Caco-2 (cell line): ENCODE results near the gene IL18R1. TPM values are rescaled to one million over a fixed set of nuclear protein-coding genes. Genes with fewer than 3 reads are reported as not detected.

Experiments
- BruUV-seq: library from RNA; stranded (reverse); fragments of 400-500 nt; replicated peaks from 2 replicates; lab custom pipeline; 2021; lab: Mats Ljungman, UMichigan
- CTCF ChIA-PET: fragments of 300-600 bp; sonication (Branson Sonifier 250); formaldehyde crosslinking; loops from one replicate; lab custom pipeline; 2022; ENCODE audit warnings: antibody characterized with exemption; lab: Charles Lee
- POLR2A ChIA-PET: fragments of 300-600 bp; sonication (Branson Sonifier 250); formaldehyde crosslinking; loops from one replicate; lab custom pipeline; 2022; ENCODE audit warnings: antibody characterized with exemption; lab: Charles Lee
- DNase-seq, 2 experiments: peaks; one replicate each; pipeline versions ENCODE4 v3.0.0 to v3.0.0-alpha.2; 2020 to 2022
- H3K27me3 ChIP-seq: replicated peaks from 2 replicates; pipeline ENCODE4 v1.6.0; 2011; ENCODE audit warnings: low read length; ENCODE audit not compliant: control insufficient read depth, insufficient read depth
- H3K36me3 ChIP-seq: 2 replicates; pipeline ENCODE4 v1.5.1; 2011; ENCODE audit warnings: low read length; ENCODE audit not compliant: control insufficient read depth, insufficient read depth
- H3K4me1 ChIP-seq: fragments of 250-450 bp; sonication (Bioruptor Pico); 2 replicates; pipeline ENCODE4 v1.5.1; 2020; ENCODE audit warnings: mild to moderate bottlenecking
- H3K4me3 ChIP-seq: 2 replicates; pipeline ENCODE4 v1.5.1; 2011; ENCODE audit warnings: low read depth, mild to moderate bottlenecking, control low read depth, low read length
- H3K9me3 ChIP-seq: fragments of 250-450 bp; sonication (Bioruptor Pico); 2 replicates; pipeline ENCODE4 v1.5.1; 2020; ENCODE audit warnings: mild to moderate bottlenecking, moderate library complexity
- H3K27ac Mint-ChIP-seq: one replicate; pipeline ENCODE4 v1.8.0; 2022; ENCODE audit warnings: mixed read lengths; ENCODE audit not compliant: unreplicated experiment
- H3K27me3 Mint-ChIP-seq: one replicate; pipeline ENCODE4 v1.8.0; 2022; ENCODE audit warnings: mixed read lengths; ENCODE audit not compliant: insufficient read depth, unreplicated experiment
- H3K36me3 Mint-ChIP-seq: one replicate; pipeline ENCODE4 v1.8.0; 2022; ENCODE audit warnings: mild to moderate bottlenecking, mixed read lengths; ENCODE audit not compliant: insufficient read depth, unreplicated experiment
- H3K4me1 Mint-ChIP-seq: one replicate; pipeline ENCODE4 v1.8.0; 2022; ENCODE audit warnings: low read depth, mixed read lengths; ENCODE audit not compliant: unreplicated experiment
- H3K4me3 Mint-ChIP-seq: one replicate; pipeline ENCODE4 v1.8.0; 2022; ENCODE audit warnings: mild to moderate bottlenecking, moderate library complexity, mixed read lengths; ENCODE audit not compliant: unreplicated experiment
- H3K9me3 Mint-ChIP-seq: one replicate; pipeline ENCODE4 v1.8.0; 2022; ENCODE audit warnings: mixed read lengths; ENCODE audit not compliant: unreplicated experiment
- intact Hi-C: fragments of 100-400 bp; cut with micrococcal nuclease; formaldehyde crosslinking; loops from one replicate; pipeline ENCODE4 v1.10.0; 2022; ENCODE audit not compliant: unreplicated experiment
- total RNA-seq: library from RNA; stranded (reverse); gene quantifications from 2 replicates; pipeline ENCODE4 v1.2.3, GENCODE V29; 2022
- TF ChIP-seq, protein P1 (sequence below), 2 experiments: fragments of 200-600 bp in 1 of 2; IDR thresholded peaks; 1 replicate in 1 of 2; 2 replicates in 1 of 2; pipeline versions ENCODE4 v1.5.1 to v1.8.0; 2011 to 2022; ENCODE audit warnings: antibody characterized with exemption in 1 of 2, control low read depth in 1 of 2, inconsistent platforms in 1 of 2, low read depth in 1 of 2, low read length in 1 of 2, mild to moderate bottlenecking in 1 of 2, moderate library complexity in 1 of 2; ENCODE audit not compliant: insufficient read depth in 1 of 2, severe bottlenecking in 1 of 2, unreplicated experiment in 1 of 2

IL18R1 gene
- total RNA-seq, 1 experiment from 2014 or later: not detected

DNA sequence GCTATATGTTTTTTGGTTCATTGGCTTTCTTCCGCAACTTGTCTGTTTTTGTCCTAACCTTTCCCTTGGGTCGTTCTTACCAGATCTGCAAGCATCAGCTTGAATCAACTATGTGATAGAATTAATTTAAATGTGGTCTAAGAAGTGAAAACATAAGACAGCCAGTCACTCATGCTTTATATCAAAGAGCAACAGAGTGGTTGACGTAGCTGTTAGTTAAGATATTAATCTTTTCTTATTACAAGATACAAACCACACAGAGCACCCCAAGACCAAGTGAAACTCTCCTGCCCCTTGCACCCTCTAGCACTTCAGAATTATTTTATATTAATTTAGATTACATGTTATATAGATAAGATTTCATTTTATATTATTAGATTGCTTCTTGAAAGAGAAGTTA is 82.5 kb downstream of the IL18R1 start:
- Mint-ChIP-seq H3K36me3 (no peaks in the 10 kb centered on the region), H3K27me3 (peaks cover 7% of the 10 kb centered on the region), H3K27ac (no peak overlapping the region), H3K9me3 (no peaks in the 10 kb centered on the region), H3K4me1 (no peaks in the 10 kb centered on the region), H3K4me3 (no peak overlapping the region)
- ChIA-PET POLR2A (no interaction called here), CTCF (no interaction called here)
- Histone ChIP-seq H3K9me3 (no peaks in the 10 kb centered on the region), H3K4me1 (no peaks in the 10 kb centered on the region), H3K4me3 (no peak overlapping the region), H3K27me3 (no peaks in the 10 kb centered on the region), H3K36me3 (no peaks in the 10 kb centered on the region)
- no TSS peak for BruUV-seq
- TF ChIP-seq, protein P1, sequence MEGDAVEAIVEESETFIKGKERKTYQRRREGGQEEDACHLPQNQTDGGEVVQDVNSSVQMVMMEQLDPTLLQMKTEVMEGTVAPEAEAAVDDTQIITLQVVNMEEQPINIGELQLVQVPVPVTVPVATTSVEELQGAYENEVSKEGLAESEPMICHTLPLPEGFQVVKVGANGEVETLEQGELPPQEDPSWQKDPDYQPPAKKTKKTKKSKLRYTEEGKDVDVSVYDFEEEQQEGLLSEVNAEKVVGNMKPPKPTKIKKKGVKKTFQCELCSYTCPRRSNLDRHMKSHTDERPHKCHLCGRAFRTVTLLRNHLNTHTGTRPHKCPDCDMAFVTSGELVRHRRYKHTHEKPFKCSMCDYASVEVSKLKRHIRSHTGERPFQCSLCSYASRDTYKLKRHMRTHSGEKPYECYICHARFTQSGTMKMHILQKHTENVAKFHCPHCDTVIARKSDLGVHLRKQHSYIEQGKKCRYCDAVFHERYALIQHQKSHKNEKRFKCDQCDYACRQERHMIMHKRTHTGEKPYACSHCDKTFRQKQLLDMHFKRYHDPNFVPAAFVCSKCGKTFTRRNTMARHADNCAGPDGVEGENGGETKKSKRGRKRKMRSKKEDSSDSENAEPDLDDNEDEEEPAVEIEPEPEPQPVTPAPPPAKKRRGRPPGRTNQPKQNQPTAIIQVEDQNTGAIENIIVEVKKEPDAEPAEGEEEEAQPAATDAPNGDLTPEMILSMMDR (IDR thresholded peaks at IDR 0.05; ENCODE audit: insufficient read depth in 1 of 2, low read depth in 1 of 2, low read length in 1 of 2, severe bottlenecking in 1 of 2, unreplicated experiment in 1 of 2): no peak
- DNase-seq: no peak
- intact Hi-C loops: no loop called here

DNA sequence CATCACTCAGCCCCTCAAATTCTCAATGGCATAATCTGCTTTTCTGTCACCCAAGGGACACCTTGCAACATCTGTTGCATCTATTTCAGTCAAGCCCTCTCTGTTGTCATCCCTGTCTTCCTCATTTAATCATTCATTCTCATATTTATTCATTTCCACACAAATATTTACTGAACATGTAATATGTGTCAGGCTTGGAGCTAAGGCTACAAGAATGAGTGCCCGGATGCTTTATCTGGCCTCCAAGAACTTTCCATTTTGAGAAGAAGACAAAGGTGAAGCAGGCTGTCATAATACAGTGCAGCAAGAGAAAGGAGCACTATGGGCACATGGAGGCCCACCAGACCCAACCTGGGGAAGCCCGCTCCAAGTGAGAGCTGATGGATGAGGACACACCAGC is 83.0 kb downstream of the IL18R1 start:
- no peaks in the 10 kb centered on the region for H3K9me3 ChIP-seq
- no peaks in the 10 kb centered on the region for H3K9me3 Mint-ChIP-seq
- DNase-seq: no peak
- CTCF ChIA-PET: no interaction called here
- no peaks in the 10 kb centered on the region for H3K27me3 ChIP-seq
- intact Hi-C loops: no loop called here
- POLR2A ChIA-PET: no interaction called here
- H3K27me3 Mint-ChIP-seq: peaks cover 7% of the 10 kb centered on the region
- no peaks in the 10 kb centered on the region for H3K4me1 Mint-ChIP-seq
- no peaks in the 10 kb centered on the region for H3K36me3 ChIP-seq
- TF ChIP-seq, protein P1 (IDR thresholded peaks at IDR 0.05; ENCODE audit: insufficient read depth in 1 of 2, low read depth in 1 of 2, low read length in 1 of 2, severe bottlenecking in 1 of 2, unreplicated experiment in 1 of 2): no peak
- H3K4me1 ChIP-seq: no peaks in the 10 kb centered on the region
- no TSS peak for BruUV-seq
- no peak overlapping the region for H3K27ac Mint-ChIP-seq
- H3K4me3 ChIP-seq: no peak overlapping the region
- no peaks in the 10 kb centered on the region for H3K36me3 Mint-ChIP-seq
- no peak overlapping the region for H3K4me3 Mint-ChIP-seq

DNA sequence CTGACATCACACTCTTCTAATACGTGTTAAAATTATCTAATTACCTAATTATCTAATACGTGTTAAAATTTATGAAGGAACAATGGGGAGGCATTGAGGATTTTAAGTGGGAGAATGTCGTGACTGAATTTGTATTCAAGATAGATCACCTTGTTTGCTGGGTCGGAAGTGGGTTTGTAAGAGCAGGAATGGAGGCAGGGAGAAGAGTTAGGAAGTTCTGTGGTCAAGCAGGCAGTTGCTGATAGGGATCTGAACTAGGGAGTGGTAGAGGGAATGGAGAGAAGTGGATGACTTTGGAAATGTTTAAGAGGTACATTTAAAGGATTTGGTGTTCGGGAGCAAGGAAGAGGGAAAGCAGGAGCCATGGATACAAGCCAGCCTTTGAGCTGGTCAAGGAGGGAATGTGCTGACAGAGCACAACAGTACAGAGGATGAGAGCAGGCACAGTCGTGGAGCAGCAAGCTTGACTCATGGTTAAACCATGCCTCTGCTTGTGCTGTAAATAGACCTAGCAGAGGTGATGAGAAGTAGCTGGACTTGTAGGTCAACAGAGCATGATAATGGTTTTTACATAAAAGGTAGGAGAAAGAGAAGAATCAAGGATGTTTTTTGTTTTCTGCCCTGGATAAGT is 83.6 kb downstream of the IL18R1 start:
- no TSS peak for BruUV-seq
- Histone ChIP-seq H3K4me3 (no peak overlapping the region), H3K36me3 (no peaks in the 10 kb centered on the region), H3K27me3 (no peaks in the 10 kb centered on the region), H3K9me3 (no peaks in the 10 kb centered on the region), H3K4me1 (no peaks in the 10 kb centered on the region)
- Mint-ChIP-seq H3K27ac (no peak overlapping the region), H3K4me1 (no peaks in the 10 kb centered on the region), H3K4me3 (no peak overlapping the region), H3K27me3 (peaks cover 7% of the 10 kb centered on the region), H3K9me3 (no peaks in the 10 kb centered on the region), H3K36me3 (no peaks in the 10 kb centered on the region)
- CTCF ChIA-PET: no interaction called here
- no peak for DNase-seq
- intact Hi-C loops: no loop called here
- TF ChIP-seq, protein P1 (IDR thresholded peaks at IDR 0.05; ENCODE audit: insufficient read depth in 1 of 2, low read depth in 1 of 2, low read length in 1 of 2, severe bottlenecking in 1 of 2, unreplicated experiment in 1 of 2): no peak
- POLR2A ChIA-PET: no interaction called here
